ENCODE data around the gene IGSF21. TPM values are rescaled to one million over a fixed set of nuclear protein-coding genes. Genes with fewer than 3 reads are reported as not detected.
A peak's percentile ranks its signal among the peaks of the same experiment; 100 is the strongest.

IGSF21 gene
- total RNA-seq, 1 donor from 2014 or later: 1.3 TPM

DNA sequence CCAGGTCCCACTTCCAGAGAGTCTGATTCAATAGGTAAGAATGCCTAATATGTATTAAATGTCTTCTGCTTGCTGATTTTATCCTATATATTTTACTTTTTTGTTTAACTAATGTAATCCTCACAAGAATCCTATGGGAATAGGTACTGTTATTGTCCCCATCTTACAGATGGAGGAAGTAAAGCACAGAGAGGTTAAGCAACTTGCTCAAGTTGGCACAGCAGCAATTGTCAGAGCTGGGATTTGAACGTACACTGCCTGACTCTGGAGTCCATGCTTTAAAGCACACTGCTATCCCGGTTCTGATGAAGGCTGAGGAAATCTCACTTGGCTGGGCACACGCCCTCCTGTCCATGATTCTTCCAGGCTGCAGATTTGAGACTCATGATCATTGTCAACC, 62.8 kb downstream of the IGSF21 start:
- H3K27me3 Mint-ChIP-seq (ENCODE audit: unreplicated experiment): peaks cover 14% of the 10 kb centered on the region
- H3K9me3 Mint-ChIP-seq (ENCODE audit: unreplicated experiment): no peaks in the 10 kb centered on the region
- H3K4me3 Mint-ChIP-seq (ENCODE audit: unreplicated experiment): no peak overlapping the region
- no peak for TF ChIP-seq CTCF (IDR thresholded peaks at IDR 0.05; ENCODE audit: partially characterized antibody, unreplicated experiment)
- H3K4me1 Mint-ChIP-seq (ENCODE audit: low read depth, unreplicated experiment): peaks cover 14% of the 10 kb centered on the region
- no peak overlapping the region for H3K27ac Mint-ChIP-seq (ENCODE audit: unreplicated experiment)
- H3K36me3 Mint-ChIP-seq (ENCODE audit: unreplicated experiment): no peaks in the 10 kb centered on the region
- no peak for DNase-seq

- H3K27me3 Mint-ChIP-seq (ENCODE audit: unreplicated experiment): peaks cover 10% of the 10 kb centered on the region
- peaks cover 29% of the 10 kb centered on the region for H3K4me1 Mint-ChIP-seq (ENCODE audit: low read depth, unreplicated experiment)
- DNase-seq: peak; percentile 23
- no peak overlapping the region for H3K4me3 Mint-ChIP-seq (ENCODE audit: unreplicated experiment)
- H3K9me3 Mint-ChIP-seq (ENCODE audit: unreplicated experiment): no peaks in the 10 kb centered on the region
- TF ChIP-seq CTCF (IDR thresholded peaks at IDR 0.05; ENCODE audit: partially characterized antibody, unreplicated experiment): no peak
- no peak overlapping the region for H3K27ac Mint-ChIP-seq (ENCODE audit: unreplicated experiment)
- no peaks in the 10 kb centered on the region for H3K36me3 Mint-ChIP-seq (ENCODE audit: unreplicated experiment)
Measured at GRCh38 chr1:18174037-18174436, 66.4 kb downstream of the IGSF21 start.

DNA sequence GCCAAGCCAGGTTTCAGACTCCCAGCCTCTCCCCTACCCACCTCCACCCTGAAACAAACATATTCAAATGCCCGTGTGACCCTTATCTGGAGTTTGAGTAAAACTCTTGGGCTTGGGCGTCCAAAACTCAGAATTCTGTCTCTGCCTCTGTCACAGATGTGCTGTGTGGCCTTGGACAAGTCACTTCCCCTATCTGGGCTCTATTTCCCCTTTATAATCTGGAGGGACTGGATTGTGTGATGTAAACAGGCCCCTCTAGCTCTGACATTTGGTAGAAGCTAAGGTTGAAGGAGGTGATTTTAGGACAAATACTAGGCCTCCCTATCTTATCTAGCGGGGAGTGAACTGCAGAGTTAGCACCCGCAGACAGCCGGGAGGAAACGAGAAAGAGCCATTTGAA, 67.5 kb downstream of the IGSF21 start:
- Mint-ChIP-seq H3K9me3 (ENCODE audit: unreplicated experiment) (no peaks in the 10 kb centered on the region), H3K36me3 (ENCODE audit: unreplicated experiment) (no peaks in the 10 kb centered on the region), H3K4me1 (ENCODE audit: low read depth, unreplicated experiment) (peaks cover 23% of the 10 kb centered on the region), H3K27ac (ENCODE audit: unreplicated experiment) (no peak overlapping the region), H3K27me3 (ENCODE audit: unreplicated experiment) (peaks cover 10% of the 10 kb centered on the region), H3K4me3 (ENCODE audit: unreplicated experiment) (no peak overlapping the region)
- DNase-seq: no peak
- no peak for TF ChIP-seq CTCF (IDR thresholded peaks at IDR 0.05; ENCODE audit: partially characterized antibody, unreplicated experiment)

- H3K27me3 Mint-ChIP-seq (ENCODE audit: unreplicated experiment): peaks cover 8% of the 10 kb centered on the region
- H3K4me3 Mint-ChIP-seq (ENCODE audit: unreplicated experiment): no peak overlapping the region
- H3K9me3 Mint-ChIP-seq (ENCODE audit: unreplicated experiment): no peaks in the 10 kb centered on the region
- TF ChIP-seq CTCF (IDR thresholded peaks at IDR 0.05; ENCODE audit: partially characterized antibody, unreplicated experiment): no peak
- H3K27ac Mint-ChIP-seq (ENCODE audit: unreplicated experiment): no peak overlapping the region
- no peaks in the 10 kb centered on the region for H3K36me3 Mint-ChIP-seq (ENCODE audit: unreplicated experiment)
- DNase-seq: no peak
- H3K4me1 Mint-ChIP-seq (ENCODE audit: low read depth, unreplicated experiment): peaks cover 23% of the 10 kb centered on the region
Measured at GRCh38 chr1:18175530-18176377, 68.2 kb downstream of the IGSF21 start.

GRCh38 chr1:18176619-18177018, 69.0 kb downstream of the IGSF21 start:
- Mint-ChIP-seq H3K9me3 (ENCODE audit: unreplicated experiment) (no peaks in the 10 kb centered on the region), H3K4me3 (ENCODE audit: unreplicated experiment) (no peak overlapping the region), H3K27ac (ENCODE audit: unreplicated experiment) (no peak overlapping the region), H3K4me1 (ENCODE audit: low read depth, unreplicated experiment) (peaks cover 23% of the 10 kb centered on the region), H3K36me3 (ENCODE audit: unreplicated experiment) (no peaks in the 10 kb centered on the region), H3K27me3 (ENCODE audit: unreplicated experiment) (peaks cover 7% of the 10 kb centered on the region)
- no peak for TF ChIP-seq CTCF (IDR thresholded peaks at IDR 0.05; ENCODE audit: partially characterized antibody, unreplicated experiment)
- DNase-seq: no peak
